Measurements from ENCODE around the gene AHCTF1. TPM values are rescaled to one million over a fixed set of nuclear protein-coding genes. Genes with fewer than 3 reads are reported as not detected.

The AHCTF1 gene
- total RNA-seq, 1 experiment from 2014 or later, result 112 TPM

DNA sequence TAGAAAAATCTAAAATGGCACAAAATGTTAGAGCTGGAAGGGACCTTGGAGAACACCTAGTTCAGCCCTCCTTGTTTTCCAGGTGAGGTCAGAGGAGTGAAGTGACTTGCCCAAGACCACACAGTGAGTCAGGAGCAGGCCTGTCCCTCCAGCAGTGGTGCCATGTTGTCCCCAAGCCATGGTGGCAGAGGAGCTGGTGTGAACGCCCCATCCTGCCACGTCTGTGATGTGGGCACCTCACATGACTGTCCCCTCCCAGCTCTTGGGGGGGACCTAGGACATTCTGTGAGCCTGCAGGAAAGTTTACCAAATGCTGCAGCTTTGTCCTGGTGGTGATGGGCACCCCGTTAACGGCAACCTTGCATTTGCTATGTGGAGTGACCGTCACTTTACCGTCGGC, 141.4 kb downstream of the AHCTF1 start:
- POLR2A ChIA-PET, result no interaction called here

GRCh38 chr1:246789454-246790339, 142.1 kb downstream of the AHCTF1 start:
- POLR2A ChIA-PET, result no interaction called here

More for the DNA sequence above, 141.4 kb downstream of the AHCTF1 start:
- no peak for DNase-seq (ENCODE audit: unreplicated experiment)
- BruUV-seq (replicated peaks), result no TSS peak
- intact Hi-C loops (cut with micrococcal nuclease), result no loop called here
- CTCF ChIA-PET, result interaction anchor here (0.6 to 1.1 kb wide), 2 partner anchors 13 to 101 kb away, joined by 3 read pairs; no protein-coding TSS in a partner anchor
- Mint-ChIP-seq H3K27me3 (ENCODE audit: insufficient read depth, unreplicated experiment) (no peaks in the 10 kb centered on the region), H3K27ac (ENCODE audit: low read depth, unreplicated experiment) (no peak overlapping the region), H3K36me3 (ENCODE audit: insufficient read depth, unreplicated experiment) (no peaks in the 10 kb centered on the region), H3K4me1 (ENCODE audit: insufficient read depth, unreplicated experiment) (peaks cover 14% of the 10 kb centered on the region), H3K9me3 (ENCODE audit: unreplicated experiment) (no peaks in the 10 kb centered on the region), H3K4me3 (ENCODE audit: unreplicated experiment) (no peak overlapping the region)
- TF ChIP-seq CTCF (IDR thresholded peaks at IDR 0.05; ENCODE audit: unreplicated experiment), result no peak

More at GRCh38 chr1:246789454-246790339, 142.1 kb downstream of the AHCTF1 start:
- no TSS peak for BruUV-seq (replicated peaks)
- CTCF ChIA-PET, result interaction anchor here (0.6 to 1.1 kb wide), 2 partner anchors 12 to 101 kb away, joined by 3 read pairs; no protein-coding TSS in a partner anchor
- no peak overlapping the region for H3K4me3 Mint-ChIP-seq (ENCODE audit: unreplicated experiment)
- H3K27ac Mint-ChIP-seq (ENCODE audit: low read depth, unreplicated experiment), result no peak overlapping the region
- peaks cover 16% of the 10 kb centered on the region for H3K4me1 Mint-ChIP-seq (ENCODE audit: insufficient read depth, unreplicated experiment)
- no peak for DNase-seq (ENCODE audit: unreplicated experiment)
- no peaks in the 10 kb centered on the region for H3K9me3 Mint-ChIP-seq (ENCODE audit: unreplicated experiment)
- no peaks in the 10 kb centered on the region for H3K36me3 Mint-ChIP-seq (ENCODE audit: insufficient read depth, unreplicated experiment)
- no peak for TF ChIP-seq CTCF (IDR thresholded peaks at IDR 0.05; ENCODE audit: unreplicated experiment)
- intact Hi-C loops (cut with micrococcal nuclease), result no loop called here
- no peaks in the 10 kb centered on the region for H3K27me3 Mint-ChIP-seq (ENCODE audit: insufficient read depth, unreplicated experiment)

Other genes with a start within 250 kb of the AHCTF1 start
- 28.4 and 32.2 TPM in 2 replicates for gene SCCPDH, start 207.5 kb downstream of the AHCTF1 start, total RNA-seq (2022)
- 8.7 and 13.8 TPM in 2 replicates for gene ZNF695, start 76.1 kb upstream of the AHCTF1 start, total RNA-seq (2022)
- 7.1 and 7.7 TPM in 2 replicates for gene ZNF670, start 146.9 kb upstream of the AHCTF1 start, total RNA-seq (2022)
- gene ZNF669, start 172.4 kb upstream of the AHCTF1 start, total RNA-seq (2022), result 11.6 and 11.9 TPM in 2 replicates
- 18.1 and 18.8 TPM in 2 replicates for gene ZNF124, start 240.1 kb upstream of the AHCTF1 start, total RNA-seq (2022)

Measured in MCF 10A (cell line).